RWPE2 (cell line): ENCODE results near the gene CCDC6.

Experiments
- ATAC-seq: fragments of 200-7000 bp; cut with Tn5 transposase; 3 replicates; pipeline ENCODE4 v1.9.1; 2021; ENCODE audit warnings: low read depth
- DNase-seq: peaks from one replicate; pipeline ENCODE4 v3.0.0-alpha.2; 2020; ENCODE audit warnings: low spot score
- H3K27ac ChIP-seq: fragments of 450-650 bp; 2 replicates; pipeline ENCODE4 v1.5.1; 2017; ENCODE audit warnings: mild to moderate bottlenecking; ENCODE audit not compliant: poor library complexity, severe bottlenecking
- H3K27me3 ChIP-seq: fragments of 250-450 bp; sonication (Bioruptor Pico); 2 replicates; pipeline ENCODE4 v1.5.1; 2021; ENCODE audit warnings: mild to moderate bottlenecking, moderate library complexity; ENCODE audit not compliant: insufficient read depth, poor library complexity, severe bottlenecking
- H3K36me3 ChIP-seq: fragments of 250-450 bp; sonication (Bioruptor Pico); 2 replicates; pipeline ENCODE4 v1.5.1; 2020; ENCODE audit warnings: low read depth, mild to moderate bottlenecking, moderate library complexity
- H3K4me1 ChIP-seq: fragments of 250-450 bp; sonication (Bioruptor Pico); 2 replicates; pipeline ENCODE4 v1.5.1; 2021; ENCODE audit warnings: mild to moderate bottlenecking, moderate library complexity; ENCODE audit not compliant: insufficient read depth, poor library complexity, severe bottlenecking
- H3K4me3 ChIP-seq: fragments of 250-450 bp; sonication (Bioruptor Pico); 2 replicates; pipeline ENCODE4 v1.5.1; 2021; ENCODE audit warnings: mild to moderate bottlenecking, moderate library complexity; ENCODE audit not compliant: severe bottlenecking
- H3K9me3 ChIP-seq: fragments of 250-450 bp; sonication (Bioruptor Pico); 2 replicates; pipeline ENCODE4 v1.5.1; 2021; ENCODE audit warnings: mild to moderate bottlenecking, moderate library complexity; ENCODE audit not compliant: severe bottlenecking
- TF ChIP-seq, protein P1 (sequence below): fragments of 450-650 bp; IDR thresholded peaks from one replicate; pipeline ENCODE4 v1.5.1; 2017; ENCODE audit warnings: mild to moderate bottlenecking, moderate library complexity; ENCODE audit not compliant: poor library complexity, severe bottlenecking

Gene CCDC6

GRCh38 chr10:59847888-59848287 is 58.5 kb downstream of the CCDC6 start:
- Histone ChIP-seq H3K4me3 (no peak overlapping the region), H3K36me3 (peaks cover 60% of the 10 kb centered on the region), H3K4me1 (no peaks in the 10 kb centered on the region), H3K27me3 (no peaks in the 10 kb centered on the region), H3K9me3 (no peaks in the 10 kb centered on the region), H3K27ac (no peak overlapping the region)
- TF ChIP-seq, protein P1, sequence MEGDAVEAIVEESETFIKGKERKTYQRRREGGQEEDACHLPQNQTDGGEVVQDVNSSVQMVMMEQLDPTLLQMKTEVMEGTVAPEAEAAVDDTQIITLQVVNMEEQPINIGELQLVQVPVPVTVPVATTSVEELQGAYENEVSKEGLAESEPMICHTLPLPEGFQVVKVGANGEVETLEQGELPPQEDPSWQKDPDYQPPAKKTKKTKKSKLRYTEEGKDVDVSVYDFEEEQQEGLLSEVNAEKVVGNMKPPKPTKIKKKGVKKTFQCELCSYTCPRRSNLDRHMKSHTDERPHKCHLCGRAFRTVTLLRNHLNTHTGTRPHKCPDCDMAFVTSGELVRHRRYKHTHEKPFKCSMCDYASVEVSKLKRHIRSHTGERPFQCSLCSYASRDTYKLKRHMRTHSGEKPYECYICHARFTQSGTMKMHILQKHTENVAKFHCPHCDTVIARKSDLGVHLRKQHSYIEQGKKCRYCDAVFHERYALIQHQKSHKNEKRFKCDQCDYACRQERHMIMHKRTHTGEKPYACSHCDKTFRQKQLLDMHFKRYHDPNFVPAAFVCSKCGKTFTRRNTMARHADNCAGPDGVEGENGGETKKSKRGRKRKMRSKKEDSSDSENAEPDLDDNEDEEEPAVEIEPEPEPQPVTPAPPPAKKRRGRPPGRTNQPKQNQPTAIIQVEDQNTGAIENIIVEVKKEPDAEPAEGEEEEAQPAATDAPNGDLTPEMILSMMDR = no peak
- DNase-seq = no peak
- no peak for ATAC-seq

DNA sequence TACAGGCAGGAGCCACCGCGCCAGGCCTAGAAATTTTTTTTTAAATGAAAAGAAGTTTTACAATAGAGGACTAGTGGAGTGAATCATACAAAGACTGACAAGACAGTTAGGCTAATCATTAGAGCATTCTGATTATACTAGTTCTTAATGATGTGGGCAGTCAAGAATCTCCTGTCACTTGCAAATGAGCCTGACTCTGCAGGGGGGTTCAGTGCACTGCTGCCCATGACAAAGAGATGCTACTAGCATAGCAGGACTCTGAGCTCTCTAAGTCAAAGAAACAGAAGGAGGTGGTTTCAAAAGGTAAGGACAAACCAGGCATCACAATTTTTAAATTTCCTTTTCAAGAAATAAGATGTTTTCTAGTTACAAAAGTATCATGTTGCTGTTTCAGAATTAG is 59.0 kb downstream of the CCDC6 start:
- peaks cover 60% of the 10 kb centered on the region for H3K36me3 ChIP-seq

DNA sequence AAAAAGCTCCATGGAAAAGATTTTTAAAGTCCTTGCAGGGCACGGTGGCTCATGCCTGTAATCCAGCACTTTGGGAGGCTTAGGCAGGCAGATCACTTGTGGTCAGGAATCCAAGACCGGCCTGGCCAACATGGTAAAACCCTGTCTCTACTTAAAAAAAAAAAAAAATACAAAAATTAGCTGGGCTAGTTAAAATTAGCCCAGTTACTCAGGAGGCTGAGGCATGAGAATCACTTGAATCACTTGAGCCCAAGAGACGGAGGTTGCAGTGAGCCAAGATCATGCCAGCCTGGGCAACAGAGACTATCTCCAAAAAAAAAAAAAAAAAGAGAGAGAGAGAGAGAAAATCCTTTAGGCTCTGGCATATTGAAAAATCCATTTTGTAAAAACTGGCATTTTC is 61.9 kb downstream of the CCDC6 start:
- Histone ChIP-seq H3K4me1 (no peaks in the 10 kb centered on the region), H3K27me3 (no peaks in the 10 kb centered on the region), H3K4me3 (no peak overlapping the region), H3K27ac (no peak overlapping the region), H3K9me3 (no peaks in the 10 kb centered on the region), H3K36me3 (peaks cover 50% of the 10 kb centered on the region)
- TF ChIP-seq, protein P1 = no peak
- ATAC-seq = no peak
- DNase-seq = no peak

More for the DNA sequence above, 59.0 kb downstream of the CCDC6 start:
- Histone ChIP-seq H3K27me3 (no peaks in the 10 kb centered on the region), H3K4me1 (no peaks in the 10 kb centered on the region), H3K9me3 (no peaks in the 10 kb centered on the region), H3K27ac (no peak overlapping the region), H3K4me3 (no peak overlapping the region)
- TF ChIP-seq, protein P1 = no peak
- ATAC-seq (no peak), DNase-seq (no peak)

GRCh38 chr10:59843748-59844147 is 62.6 kb downstream of the CCDC6 start:
- TF ChIP-seq, protein P1 = no peak
- no peak overlapping the region for H3K27ac ChIP-seq
- ATAC-seq (no peak), DNase-seq (no peak)
- H3K36me3 ChIP-seq = peaks cover 43% of the 10 kb centered on the region
- H3K4me3 ChIP-seq = no peak overlapping the region
- no peaks in the 10 kb centered on the region for H3K27me3 ChIP-seq
- H3K4me1 ChIP-seq = no peaks in the 10 kb centered on the region
- no peaks in the 10 kb centered on the region for H3K9me3 ChIP-seq

- Histone ChIP-seq H3K27ac (no peak overlapping the region), H3K4me1 (no peaks in the 10 kb centered on the region), H3K4me3 (no peak overlapping the region), H3K27me3 (no peaks in the 10 kb centered on the region), H3K36me3 (peaks cover 17% of the 10 kb centered on the region), H3K9me3 (no peaks in the 10 kb centered on the region)
- ATAC-seq = no peak
- DNase-seq = no peak
- TF ChIP-seq, protein P1 = no peak
These were observed 66.8 kb downstream of the CCDC6 start for GRCh38 chr10:59839576-59839975.
